Measurements from ENCODE around the gene TRIM33. TPM values are rescaled to one million over a fixed set of nuclear protein-coding genes. Genes with fewer than 3 reads are reported as not detected.

Gene TRIM33
- total and polyA plus RNA-seq, 4 donors: 9.5 to 102 (median 18.8) TPM

DNA sequence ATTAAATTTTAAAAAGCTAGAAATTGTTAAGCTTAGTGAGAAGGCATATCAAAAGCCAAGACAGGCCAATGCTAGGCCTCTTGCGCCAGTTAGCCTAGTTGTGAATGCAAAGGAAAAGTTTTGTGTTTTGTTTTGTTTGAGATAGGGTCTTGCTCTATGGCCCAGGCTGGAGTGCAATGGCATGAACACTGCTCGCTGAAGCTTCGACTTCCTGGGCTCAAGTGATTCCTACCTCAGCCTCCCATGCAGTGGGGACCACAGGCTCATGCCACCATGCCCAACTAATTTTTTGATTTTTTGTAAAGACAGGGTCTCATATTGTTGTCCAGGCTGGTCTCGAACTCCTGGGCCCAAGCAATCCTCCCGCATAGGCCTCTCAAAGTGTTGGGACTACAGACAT lies 40.3 kb downstream of the TRIM33 start:
- Histone ChIP-seq H3K9me3 (ENCODE audit: control insufficient read depth in 4 of 4, insufficient read depth in 3 of 4, low read length in 3 of 4) (no peaks in the 10 kb centered on the region), H3K9ac (ENCODE audit: insufficient read depth in 1 of 2, low read length in 2 of 2) (no peak overlapping the region), H3K36me3 (ENCODE audit: control insufficient read depth in 4 of 4, insufficient read depth in 4 of 4, low read length in 4 of 4) (no peaks in the 10 kb centered on the region), H3K4me3 (no peak overlapping the region), H3K4me1 (ENCODE audit: control insufficient read depth in 5 of 5, insufficient read depth in 5 of 5, low read length in 5 of 5) (peaks cover 0 to 21% (median 14%) of the 10 kb centered on the region in 5 donors), H3K27me3 (ENCODE audit: control insufficient read depth in 3 of 3, insufficient read depth in 3 of 3, low read length in 2 of 3) (no peaks in the 10 kb centered on the region), H3K27ac (ENCODE audit: low read depth in 1 of 2, low read length in 1 of 2) (no peak overlapping the region)
- ATAC-seq (ENCODE audit: insufficient read depth, low FRiP score): no peak
- DNase-seq: no peak
- TF ChIP-seq, protein P1, sequence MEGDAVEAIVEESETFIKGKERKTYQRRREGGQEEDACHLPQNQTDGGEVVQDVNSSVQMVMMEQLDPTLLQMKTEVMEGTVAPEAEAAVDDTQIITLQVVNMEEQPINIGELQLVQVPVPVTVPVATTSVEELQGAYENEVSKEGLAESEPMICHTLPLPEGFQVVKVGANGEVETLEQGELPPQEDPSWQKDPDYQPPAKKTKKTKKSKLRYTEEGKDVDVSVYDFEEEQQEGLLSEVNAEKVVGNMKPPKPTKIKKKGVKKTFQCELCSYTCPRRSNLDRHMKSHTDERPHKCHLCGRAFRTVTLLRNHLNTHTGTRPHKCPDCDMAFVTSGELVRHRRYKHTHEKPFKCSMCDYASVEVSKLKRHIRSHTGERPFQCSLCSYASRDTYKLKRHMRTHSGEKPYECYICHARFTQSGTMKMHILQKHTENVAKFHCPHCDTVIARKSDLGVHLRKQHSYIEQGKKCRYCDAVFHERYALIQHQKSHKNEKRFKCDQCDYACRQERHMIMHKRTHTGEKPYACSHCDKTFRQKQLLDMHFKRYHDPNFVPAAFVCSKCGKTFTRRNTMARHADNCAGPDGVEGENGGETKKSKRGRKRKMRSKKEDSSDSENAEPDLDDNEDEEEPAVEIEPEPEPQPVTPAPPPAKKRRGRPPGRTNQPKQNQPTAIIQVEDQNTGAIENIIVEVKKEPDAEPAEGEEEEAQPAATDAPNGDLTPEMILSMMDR (IDR thresholded peaks at IDR 0.05; ENCODE audit: control extremely low read depth, extremely low read depth): no peak
- WGBS, 2 donors: 77 to 79% methylated on average over 5 of the region's 5 CpGs

DNA sequence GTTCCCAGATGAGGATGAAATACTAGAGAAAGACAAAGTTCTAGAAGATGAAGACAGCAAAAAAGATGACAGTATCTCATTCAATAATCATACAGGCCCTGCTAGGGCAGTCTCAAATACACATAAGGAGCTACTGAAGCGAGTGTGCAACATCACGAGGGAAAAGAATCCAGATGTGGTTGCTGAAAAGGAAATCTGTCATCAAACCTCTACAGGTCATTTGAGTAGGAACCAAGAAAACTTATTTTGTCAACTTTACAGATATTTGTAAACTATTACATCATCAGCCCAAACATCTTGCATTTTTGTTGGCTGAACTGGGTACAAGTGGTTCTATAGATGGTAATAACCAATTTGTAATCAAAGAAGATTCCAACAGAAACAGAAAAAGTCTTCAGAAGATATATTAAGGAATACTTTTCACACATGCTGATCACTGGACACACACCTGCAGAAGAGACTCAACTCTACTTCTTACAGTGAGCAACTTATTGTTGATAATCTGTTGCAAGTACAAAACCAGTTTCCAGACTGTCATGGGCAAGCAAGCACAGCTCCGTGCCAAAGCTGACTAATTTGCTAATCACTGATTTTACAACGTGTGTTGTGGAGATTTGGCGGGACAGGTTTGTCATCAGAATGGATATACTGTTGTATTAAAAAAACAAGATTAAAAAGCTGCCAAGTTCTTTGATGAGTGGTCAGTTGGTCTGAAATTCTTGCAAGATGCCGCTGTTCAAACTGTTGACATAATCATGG lies 42.1 kb downstream of the TRIM33 start:
- ATAC-seq (ENCODE audit: insufficient read depth, low FRiP score): no peak
- Histone ChIP-seq H3K4me1 (ENCODE audit: control insufficient read depth in 5 of 5, insufficient read depth in 5 of 5, low read length in 5 of 5) (peaks cover 0 to 20% (median 8%) of the 10 kb centered on the region in 5 donors), H3K36me3 (ENCODE audit: control insufficient read depth in 4 of 4, insufficient read depth in 4 of 4, low read length in 4 of 4) (no peaks in the 10 kb centered on the region), H3K9me3 (ENCODE audit: control insufficient read depth in 4 of 4, insufficient read depth in 3 of 4, low read length in 3 of 4) (no peaks in the 10 kb centered on the region), H3K27me3 (ENCODE audit: control insufficient read depth in 3 of 3, insufficient read depth in 3 of 3, low read length in 2 of 3) (no peaks in the 10 kb centered on the region), H3K27ac (ENCODE audit: low read depth in 1 of 2, low read length in 1 of 2) (no peak overlapping the region), H3K9ac (ENCODE audit: insufficient read depth in 1 of 2, low read length in 2 of 2) (no peak overlapping the region), H3K4me3 (no peak overlapping the region)
- WGBS, 2 donors: 80% methylated on average over 6 of the region's 6 CpGs
- no peak for DNase-seq
- TF ChIP-seq, protein P1 (IDR thresholded peaks at IDR 0.05; ENCODE audit: control extremely low read depth, extremely low read depth): no peak

DNA sequence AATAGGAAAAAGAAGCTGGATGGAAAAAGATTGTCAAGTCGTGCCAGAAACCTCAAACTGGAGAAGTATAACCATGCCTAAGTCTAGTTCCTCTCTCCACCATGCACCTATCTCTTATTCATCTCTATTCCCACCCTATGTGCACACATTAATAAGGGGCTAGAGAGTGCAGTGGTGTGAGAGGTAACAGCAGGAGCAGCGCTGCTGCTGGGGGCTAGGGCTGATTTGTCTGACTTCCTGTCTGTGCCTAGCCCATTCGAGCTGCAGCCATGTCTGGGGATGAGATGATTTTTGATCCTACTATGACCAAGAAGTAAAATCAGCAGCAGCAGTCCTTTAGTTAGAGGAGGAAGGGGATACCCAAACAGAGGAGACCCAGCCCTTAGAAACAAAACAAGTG lies 43.0 kb downstream of the TRIM33 start:
- no peak for DNase-seq
- peaks cover 0 to 20% (median 8%) of the 10 kb centered on the region in 5 donors for H3K4me1 ChIP-seq (ENCODE audit: control insufficient read depth in 5 of 5, insufficient read depth in 5 of 5, low read length in 5 of 5)
- WGBS, 2 donors: 42 to 55% methylated on average over 3 of the region's 3 CpGs
- TF ChIP-seq, protein P1 (IDR thresholded peaks at IDR 0.05; ENCODE audit: control extremely low read depth, extremely low read depth): no peak
- no peak overlapping the region for H3K4me3 ChIP-seq
- no peak overlapping the region for H3K9ac ChIP-seq (ENCODE audit: insufficient read depth in 1 of 2, low read length in 2 of 2)
- no peaks in the 10 kb centered on the region for H3K9me3 ChIP-seq (ENCODE audit: control insufficient read depth in 4 of 4, insufficient read depth in 3 of 4, low read length in 3 of 4)
- H3K36me3 ChIP-seq (ENCODE audit: control insufficient read depth in 4 of 4, insufficient read depth in 4 of 4, low read length in 4 of 4): no peaks in the 10 kb centered on the region
- no peaks in the 10 kb centered on the region for H3K27me3 ChIP-seq (ENCODE audit: control insufficient read depth in 3 of 3, insufficient read depth in 3 of 3, low read length in 2 of 3)
- ATAC-seq (ENCODE audit: insufficient read depth, low FRiP score): no peak
- no peak overlapping the region for H3K27ac ChIP-seq (ENCODE audit: low read depth in 1 of 2, low read length in 1 of 2)

All from lung (tissue), 12 donors.